C4-2B (cell line): Measurements from ENCODE around the gene KRT33B.
"Not testable (repeated sequence)": the region's sequence is repeated elsewhere in the genome, so short reads cannot be mapped to it uniquely, and the experiment has no call there.

Experiments
- CTCF ChIP-seq: fragments of 450-650 bp; conservative IDR thresholded peaks from 2 replicates; pipeline ENCODE4 v1.5.1; 2017; ENCODE audit warnings: mild to moderate bottlenecking
- ZFX ChIP-seq: fragments of 450-650 bp; IDR thresholded peaks from 2 replicates; pipeline ENCODE4 v1.6.1; 2017

DNA sequence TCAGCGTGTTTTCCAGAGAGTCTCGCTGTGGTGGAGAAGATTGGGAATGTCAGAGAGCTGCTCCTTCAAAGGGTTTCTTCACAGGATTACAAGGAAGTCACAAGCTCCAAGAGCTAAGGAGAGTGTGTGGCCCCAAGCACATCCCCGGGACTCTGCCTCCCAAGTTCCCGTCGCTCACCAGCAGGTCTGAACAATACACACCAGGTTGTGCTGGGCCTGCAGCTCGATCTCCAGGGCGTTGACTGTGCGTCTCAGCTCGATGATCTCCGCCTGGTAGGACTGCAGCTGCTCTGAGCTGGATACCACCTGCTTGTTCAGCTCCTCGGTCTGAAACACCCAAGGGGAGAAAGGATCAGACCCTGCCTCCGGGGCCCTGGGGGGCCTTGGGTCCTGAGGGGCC, 25.4 kb upstream of the KRT33B start:
- TF ChIP-seq CTCF, ZFX: not testable (repeated sequence)
